Astrocyte of the spinal cord (primary cell): ENCODE results near the gene C16orf95.

Source experiments
- DNase-seq: peaks from one replicate; pipeline ENCODE4 v3.0.0; 2011; ENCODE audit warnings: low read depth, low spot score
- H3K4me3 ChIP-seq: 2 replicates; pipeline ENCODE4 v1.5.1; 2011; ENCODE audit warnings: low read depth, mild to moderate bottlenecking, low read length, moderate library complexity
- CTCF ChIP-seq: IDR thresholded peaks from 2 replicates; pipeline ENCODE4 v1.5.1; 2012; ENCODE audit warnings: low read depth, mild to moderate bottlenecking, low read length, inconsistent platforms
- in situ Hi-C: cut with HindIII; loops from 2 replicates; pipeline ENCODE4 v1.10.0; 2017; ENCODE audit warnings: low sequenced_read_pairs

Gene C16orf95

DNA sequence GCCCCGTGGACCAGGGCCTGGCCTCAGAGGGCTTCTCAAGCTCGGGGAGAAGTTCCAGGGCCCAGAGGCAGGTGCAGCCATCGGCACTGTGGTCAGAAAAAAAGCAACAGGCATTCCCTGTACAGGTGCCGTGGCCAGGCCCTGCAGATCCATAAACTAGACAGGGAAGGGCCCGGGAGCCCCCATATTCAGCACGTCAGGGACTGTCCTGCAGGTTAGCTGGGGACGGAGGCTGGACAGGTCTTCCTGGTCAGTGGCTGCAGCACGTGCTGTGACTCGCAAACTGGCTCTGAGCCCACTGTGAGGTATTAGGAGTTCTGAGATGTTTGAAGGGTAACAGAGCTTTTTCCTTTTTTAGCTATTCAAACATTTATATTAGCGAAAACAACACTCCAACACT is 15.0 kb upstream of the C16orf95 start:
- TF ChIP-seq CTCF = no peak
- no peak for DNase-seq
- in situ Hi-C loops = no loop called here
- no peak overlapping the region for H3K4me3 ChIP-seq

DNA sequence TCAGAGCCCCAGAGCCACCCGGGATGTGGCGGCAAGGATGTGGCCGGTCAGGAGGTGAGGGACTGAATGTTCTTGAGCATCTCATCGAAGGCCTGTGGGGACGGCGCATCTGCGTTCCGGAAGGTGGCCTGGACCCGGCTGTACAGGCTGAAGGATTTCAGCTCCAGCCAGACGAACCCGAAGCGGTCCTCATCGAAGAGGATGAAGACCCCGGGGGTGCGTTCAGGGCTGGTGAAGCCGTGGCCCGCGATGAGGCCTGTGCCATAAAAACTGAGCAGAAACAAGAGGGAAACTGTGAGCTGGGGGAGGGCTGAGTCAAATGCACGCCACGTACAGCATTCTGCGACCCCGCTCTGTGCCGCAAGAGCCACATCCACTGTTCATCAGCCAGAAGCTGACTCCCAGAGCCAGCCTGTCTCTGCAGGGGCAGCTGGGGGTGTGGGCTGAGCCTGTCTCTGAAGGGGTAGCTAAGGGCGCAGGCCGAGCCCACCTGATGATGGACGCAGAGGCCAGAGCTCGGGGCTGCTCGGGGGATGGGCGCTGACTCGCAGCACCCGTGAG is 14.1 kb upstream of the C16orf95 start:
- in situ Hi-C loops = no loop called here
- TF ChIP-seq CTCF = no peak

GRCh38 chr16:87330646-87331045 is 13.5 kb upstream of the C16orf95 start:
- in situ Hi-C loops = no loop called here
- TF ChIP-seq CTCF = no peak
- DNase-seq = no peak
- no peak overlapping the region for H3K4me3 ChIP-seq

More for the DNA sequence above, 14.1 kb upstream of the C16orf95 start:
- no peak for DNase-seq
- no peak overlapping the region for H3K4me3 ChIP-seq

- no peak for DNase-seq
Measured at GRCh38 chr16:87330257-87330624, 13.0 kb upstream of the C16orf95 start.

GRCh38 chr16:87329436-87330256 is 12.5 kb upstream of the C16orf95 start:
- in situ Hi-C loops = no loop called here
- DNase-seq = no peak
- TF ChIP-seq CTCF = no peak
- no peak overlapping the region for H3K4me3 ChIP-seq

More at GRCh38 chr16:87330257-87330624, 13.0 kb upstream of the C16orf95 start:
- H3K4me3 ChIP-seq = no peak overlapping the region
- TF ChIP-seq CTCF = no peak
- in situ Hi-C loops = no loop called here

DNA sequence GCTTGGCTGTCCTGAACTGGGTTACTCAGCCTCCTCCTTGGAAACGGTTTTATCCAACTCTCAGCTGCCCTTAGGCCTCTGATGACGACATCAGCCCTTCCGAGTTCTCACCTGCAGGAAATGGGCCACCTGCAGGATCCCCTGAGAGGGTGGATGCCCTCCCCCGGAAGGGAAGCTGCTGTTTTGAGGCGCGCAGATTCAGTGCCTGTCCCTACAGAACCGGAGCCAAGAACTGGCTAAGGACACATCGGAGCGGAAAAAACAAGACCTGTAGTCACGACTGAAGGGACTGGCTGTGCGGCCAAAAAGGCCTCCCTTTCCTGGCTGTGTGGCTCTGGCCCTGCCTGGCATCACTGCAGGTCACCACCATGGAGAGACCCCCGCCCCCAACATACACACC is 11.7 kb upstream of the C16orf95 start:
- no peak overlapping the region for H3K4me3 ChIP-seq
- DNase-seq = no peak
- in situ Hi-C loops = no loop called here
- no peak for TF ChIP-seq CTCF
